Ishikawa (cell line): ENCODE data around the gene ITPR2.

Source experiments
- CREB1 ChIP-seq: IDR thresholded peaks from 2 replicates; pipeline ENCODE4 v1.6.1; 2012; ENCODE audit warnings: low read depth
- EGR1 ChIP-seq: IDR thresholded peaks from 2 replicates; pipeline ENCODE4 v1.6.1; 2012
- RAD21 ChIP-seq: IDR thresholded peaks from 2 replicates; pipeline ENCODE4 v1.6.1; 2012; ENCODE audit warnings: low read depth

GRCh38 chr12:26347300-26347699, 485.7 kb downstream of the ITPR2 start:
- TF ChIP-seq CREB1 = no peak
- TF ChIP-seq EGR1 = no peak
- no peak for TF ChIP-seq RAD21
